Tibial nerve (tissue), 4 donors: ENCODE results near the gene PCBD2.

Experiments
- CTCF ChIP-seq, 5 experiments: fragments of 200-600 bp in 3 of 5; fragments of 450-650 bp in 2 of 5; sonication (generic) in 3 of 5; IDR thresholded peaks; one replicate each; pipeline ENCODE4 v1.5.1; 2016 to 2019; ENCODE audit warnings: antibody characterized with exemption in 5 of 5, mild to moderate bottlenecking in 3 of 5, moderate library complexity in 2 of 5
- EP300 ChIP-seq, 2 donors: sonication (generic); formaldehyde crosslinking; IDR thresholded peaks; one replicate each; pipeline ENCODE4 v1.6.1; 2017; ENCODE audit warnings: antibody characterized with exemption in 2 of 2, mild to moderate bottlenecking in 1 of 2
- POLR2A ChIP-seq, 2 donors: fragments of 450-650 bp; IDR thresholded peaks; one replicate each; pipeline ENCODE4 v1.6.1; 2017; ENCODE audit warnings: antibody characterized with exemption in 2 of 2, mild to moderate bottlenecking in 2 of 2, moderate library complexity in 2 of 2

GRCh38 chr5:134944630-134945029 is 39.7 kb downstream of the PCBD2 start:
- TF ChIP-seq CTCF (IDR thresholded peaks at IDR 0.05) (no peak), EP300 (IDR thresholded peaks at IDR 0.05) (no peak), POLR2A (IDR thresholded peaks at IDR 0.05) (no peak)
